Measurements from ENCODE around the gene ABHD4. TPM values are rescaled to one million over a fixed set of nuclear protein-coding genes. Genes with fewer than 3 reads are reported as not detected.
A peak's percentile ranks its signal among the peaks of the same experiment; 100 is the strongest.

The ABHD4 gene
- total and polyA plus RNA-seq, 2 of the 4 experiments (the other 2 are of a cell fraction) = 5.0 to 22.0 TPM

DNA sequence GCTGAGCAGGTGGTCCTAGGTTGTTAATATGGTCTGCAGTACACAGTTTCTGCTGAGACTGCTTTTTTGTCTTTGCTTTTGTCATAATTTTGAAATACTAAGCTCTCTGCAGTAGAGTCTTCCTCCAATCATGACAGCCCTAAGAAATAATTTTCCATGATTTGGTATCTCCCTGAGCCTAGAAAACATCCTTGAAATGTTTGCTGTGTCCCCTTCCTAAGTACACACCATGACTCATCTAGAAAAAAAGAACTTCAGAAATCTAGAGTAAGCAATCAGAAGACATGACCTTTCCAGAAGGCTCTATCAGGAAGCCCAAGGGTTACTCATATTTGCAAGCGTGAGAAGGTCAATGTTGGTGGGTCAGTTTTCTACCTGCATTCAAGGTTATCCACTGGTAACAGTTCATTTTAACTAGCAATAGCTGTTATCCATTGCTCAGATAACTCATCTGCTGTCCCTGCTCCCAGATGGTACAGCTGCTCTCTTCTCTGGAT, 25.5 kb upstream of the ABHD4 start:
- Histone ChIP-seq H3K4me3 (ENCODE audit: insufficient read depth, low read depth, low read length) (no peak overlapping the region), H3K27me3 (ENCODE audit: control insufficient read depth, insufficient read depth, low read length) (no peaks in the 10 kb centered on the region), H2AK9ac (replicated peaks; ENCODE audit: low read depth, low read length, poor library complexity) (no peak overlapping the region), H3K27ac (ENCODE audit: insufficient read depth, low read length) (no peak overlapping the region), H4K20me1 (ENCODE audit: insufficient read depth, low read length) (peaks cover 29% of the 10 kb centered on the region), H3K18ac (ENCODE audit: low read depth, low read length) (no peak overlapping the region), H2AFZ (replicated peaks; ENCODE audit: low read length, poor library complexity) (no peak overlapping the region), H3K14ac (replicated peaks; ENCODE audit: low read depth, low read length) (no peak overlapping the region), H2AK5ac (ENCODE audit: low read depth, low read length) (no peak overlapping the region), H3K9me3 (ENCODE audit: control insufficient read depth, insufficient read depth, low read length) (no peaks in the 10 kb centered on the region), H3K4me1 (ENCODE audit: control insufficient read depth, insufficient read depth, low read length) (peaks cover 8% of the 10 kb centered on the region), H2BK5ac (ENCODE audit: low read depth, low read length, poor library complexity, severe bottlenecking) (no peak overlapping the region), H4K91ac (ENCODE audit: insufficient read depth, low read depth, low read length) (no peak overlapping the region), H3K23ac (ENCODE audit: low read depth, low read length) (no peak overlapping the region), H3K4me2 (ENCODE audit: low read depth, low read length) (no peak overlapping the region), H2BK15ac (ENCODE audit: low read depth, low read length) (no peak overlapping the region), H2BK20ac (ENCODE audit: low read depth, low read length) (no peak overlapping the region), H3K9me1 (ENCODE audit: insufficient read depth, low read length) (no peaks in the 10 kb centered on the region), H3K79me1 (ENCODE audit: low read depth in 1 of 2, low read length in 2 of 2) (peaks cover 22 to 38% of the 10 kb centered on the region in 2 experiments), H3K36me3 (ENCODE audit: control insufficient read depth, insufficient read depth, low read length) (peaks cover 12% of the 10 kb centered on the region), H4K5ac (ENCODE audit: low read depth, low read length) (no peak overlapping the region), H3K56ac (ENCODE audit: extremely low read depth, insufficient read depth, low read length) (no peak overlapping the region), H4K8ac (ENCODE audit: low read depth in 2 of 2, low read length in 2 of 2) (0 out of 4 replicates have a peak overlapping the region, but pooled peaks of 1 of the 2 experiments have one; percentile 7), H3K4ac (ENCODE audit: low read depth, low read length) (no peak overlapping the region), H3K9ac (ENCODE audit: low read depth, low read length) (no peak overlapping the region), H2BK120ac (ENCODE audit: low read depth, low read length) (no peak overlapping the region)
- peak; percentile 81 for ATAC-seq (ENCODE audit: low read depth)
- TF ChIP-seq POLR2A (IDR thresholded peaks at IDR 0.05; ENCODE audit: low read depth, low read length) (no peak), RFX5 (IDR thresholded peaks at IDR 0.05; ENCODE audit: low read depth, low read length) (no peak), NFE2L2 (IDR thresholded peaks at IDR 0.05; ENCODE audit: low read depth, low read length) (0 out of 2 replicates have a peak, but pooled peaks have one; percentile 6), RAD21 (IDR thresholded peaks at IDR 0.05; ENCODE audit: low read length) (no peak), CHD1 (IDR thresholded peaks at IDR 0.05; ENCODE audit: low read depth, low read length) (no peak), RCOR1 (IDR thresholded peaks at IDR 0.05; ENCODE audit: insufficient replicate concordance, low read length) (no peak), ELK1 (IDR thresholded peaks at IDR 0.05; ENCODE audit: borderline replicate concordance, low read depth, low read length) (no peak), CEBPB (IDR thresholded peaks at IDR 0.05; ENCODE audit: low read depth, low read length) (no peak), MAFK (IDR thresholded peaks at IDR 0.05; ENCODE audit: low read depth, low read length) (peak; percentile 65), SMC3 (IDR thresholded peaks at IDR 0.05; ENCODE audit: low read depth, low read length) (no peak), BHLHE40 (IDR thresholded peaks at IDR 0.05; ENCODE audit: low read depth, low read length) (no peak), MAZ (IDR thresholded peaks at IDR 0.05; ENCODE audit: borderline replicate concordance, low read depth, low read length) (no peak), FOS (IDR thresholded peaks at IDR 0.05; ENCODE audit: low read depth, low read length) (peak; percentile 54; the same call in 1 of the 2 replicates), MXI1 (IDR thresholded peaks at IDR 0.05; ENCODE audit: borderline replicate concordance, low read depth, low read length) (no peak)
- TF ChIP-seq, protein P1, sequence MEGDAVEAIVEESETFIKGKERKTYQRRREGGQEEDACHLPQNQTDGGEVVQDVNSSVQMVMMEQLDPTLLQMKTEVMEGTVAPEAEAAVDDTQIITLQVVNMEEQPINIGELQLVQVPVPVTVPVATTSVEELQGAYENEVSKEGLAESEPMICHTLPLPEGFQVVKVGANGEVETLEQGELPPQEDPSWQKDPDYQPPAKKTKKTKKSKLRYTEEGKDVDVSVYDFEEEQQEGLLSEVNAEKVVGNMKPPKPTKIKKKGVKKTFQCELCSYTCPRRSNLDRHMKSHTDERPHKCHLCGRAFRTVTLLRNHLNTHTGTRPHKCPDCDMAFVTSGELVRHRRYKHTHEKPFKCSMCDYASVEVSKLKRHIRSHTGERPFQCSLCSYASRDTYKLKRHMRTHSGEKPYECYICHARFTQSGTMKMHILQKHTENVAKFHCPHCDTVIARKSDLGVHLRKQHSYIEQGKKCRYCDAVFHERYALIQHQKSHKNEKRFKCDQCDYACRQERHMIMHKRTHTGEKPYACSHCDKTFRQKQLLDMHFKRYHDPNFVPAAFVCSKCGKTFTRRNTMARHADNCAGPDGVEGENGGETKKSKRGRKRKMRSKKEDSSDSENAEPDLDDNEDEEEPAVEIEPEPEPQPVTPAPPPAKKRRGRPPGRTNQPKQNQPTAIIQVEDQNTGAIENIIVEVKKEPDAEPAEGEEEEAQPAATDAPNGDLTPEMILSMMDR (conservative IDR thresholded peaks at IDR 0.05; ENCODE audit: low read depth, low read length) = no peak
- TF ChIP-seq, protein P2, sequence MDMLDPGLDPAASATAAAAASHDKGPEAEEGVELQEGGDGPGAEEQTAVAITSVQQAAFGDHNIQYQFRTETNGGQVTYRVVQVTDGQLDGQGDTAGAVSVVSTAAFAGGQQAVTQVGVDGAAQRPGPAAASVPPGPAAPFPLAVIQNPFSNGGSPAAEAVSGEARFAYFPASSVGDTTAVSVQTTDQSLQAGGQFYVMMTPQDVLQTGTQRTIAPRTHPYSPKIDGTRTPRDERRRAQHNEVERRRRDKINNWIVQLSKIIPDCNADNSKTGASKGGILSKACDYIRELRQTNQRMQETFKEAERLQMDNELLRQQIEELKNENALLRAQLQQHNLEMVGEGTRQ (IDR thresholded peaks at IDR 0.05; ENCODE audit: low read depth, low read length) = no peak
- no CpG with 5 or more reads among the region's 1 CpG for WGBS, 2 experiments (ENCODE audit: extremely low coverage in 2 of 2, insufficient read length in 1 of 2)
- ChIA-PET CTCF (interaction anchor here (1.0 to 1.1 kb wide), 2 partner anchors 81 to 328 kb away, joined by 3 to 4 read pairs; no protein-coding TSS in a partner anchor), POLR2A (ENCODE audit: unreplicated experiment) (no interaction called here)
- no TSS peak for BruUV-seq (replicated peaks)
- intact Hi-C loops (cut with micrococcal nuclease) (no loop called here), dilution Hi-C loops (cut with HindIII; ENCODE audit: low sequenced_read_pairs, unreplicated experiment) (no loop called here), in situ Hi-C loops (cut with MboI; ENCODE audit: low sequenced_read_pairs) (no loop called here)
- peak; percentile 54 for DNase-seq
